HL-60/S4 treated with phorbol 12-myristate 13-acetate at 8.2 ng/mL for 4 days and 3 days (cell line): ENCODE results near the gene SLC13A5.

Experiments
- in situ Hi-C: fragments of 300-500 bp; cut with MboI; formaldehyde crosslinking; loops from 2 replicates; pipeline ENCODE4 v1.15.0; 2022; ENCODE audit warnings: low sequenced_read_pairs

SLC13A5 gene

GRCh38 chr17:6641247-6641863, 71.8 kb downstream of the SLC13A5 start:
- in situ Hi-C loops = no loop called here

GRCh38 chr17:6640536-6641246, 72.5 kb downstream of the SLC13A5 start, which contains the start of the genes KIAA0753 and TXNDC17:
KIAA0753 (minus strand) TSS chr17:6640711; CDS start chr17:6635103, 5,608 bp downstream.
TXNDC17 (plus strand) TSS chr17:6641060; CDS start chr17:6641083, 23 bp downstream.
- in situ Hi-C loops = no loop called here

- in situ Hi-C loops = no loop called here
Observed at GRCh38 chr17:6639586-6640535, 73.3 kb downstream of the SLC13A5 start.

- in situ Hi-C loops = no loop called here
Observed at GRCh38 chr17:6639014-6639585, 74.1 kb downstream of the SLC13A5 start.

- in situ Hi-C loops = no loop called here
Observed at GRCh38 chr17:6638046-6638908, 74.9 kb downstream of the SLC13A5 start.

- in situ Hi-C loops = no loop called here
Observed at GRCh38 chr17:6637458-6637840, 75.7 kb downstream of the SLC13A5 start.

- in situ Hi-C loops = no loop called here
Observed at GRCh38 chr17:6636616-6637457, 76.3 kb downstream of the SLC13A5 start.

GRCh38 chr17:6636105-6636504, 77.1 kb downstream of the SLC13A5 start:
- in situ Hi-C loops = no loop called here
